ENCODE measurements around the gene CTBP1.
A peak's percentile ranks its signal among the peaks of the same experiment; 100 is the strongest.

DNA sequence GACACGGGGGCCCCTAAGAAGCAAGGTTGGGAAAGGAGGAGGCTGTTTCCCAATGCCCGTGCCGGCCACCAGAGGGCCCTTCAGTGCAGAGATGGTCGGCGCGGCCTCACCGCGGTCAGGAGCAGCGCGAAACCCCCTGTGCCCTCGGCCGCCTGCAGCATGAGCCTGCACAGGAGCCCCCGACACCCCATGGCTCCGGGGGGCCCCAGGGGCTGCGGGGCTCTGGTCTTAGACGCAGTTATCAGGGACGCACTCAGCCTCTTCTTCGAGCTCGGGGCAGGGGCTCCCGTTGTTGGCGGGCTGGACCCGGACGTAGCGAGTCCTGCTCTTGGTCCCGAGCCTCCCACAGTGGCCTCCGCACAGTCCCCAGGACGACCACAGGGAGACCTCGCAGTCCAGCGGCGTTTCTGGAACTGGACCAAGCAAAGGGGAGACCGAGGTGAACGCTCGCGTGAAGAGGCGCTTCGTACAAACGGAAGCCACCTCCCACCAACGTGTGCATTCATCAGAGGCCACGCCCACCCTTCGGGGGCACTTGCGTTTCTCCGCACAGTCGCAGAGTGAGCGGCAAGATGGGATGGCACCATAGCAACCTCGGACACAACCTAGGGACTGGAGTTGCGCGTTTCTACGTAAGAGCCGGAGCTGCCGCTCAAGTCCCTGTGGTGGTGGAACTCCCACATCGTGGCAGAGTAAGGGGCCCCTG, 81.5 kb downstream of the CTBP1 start:
- TF ChIP-seq, protein P1, sequence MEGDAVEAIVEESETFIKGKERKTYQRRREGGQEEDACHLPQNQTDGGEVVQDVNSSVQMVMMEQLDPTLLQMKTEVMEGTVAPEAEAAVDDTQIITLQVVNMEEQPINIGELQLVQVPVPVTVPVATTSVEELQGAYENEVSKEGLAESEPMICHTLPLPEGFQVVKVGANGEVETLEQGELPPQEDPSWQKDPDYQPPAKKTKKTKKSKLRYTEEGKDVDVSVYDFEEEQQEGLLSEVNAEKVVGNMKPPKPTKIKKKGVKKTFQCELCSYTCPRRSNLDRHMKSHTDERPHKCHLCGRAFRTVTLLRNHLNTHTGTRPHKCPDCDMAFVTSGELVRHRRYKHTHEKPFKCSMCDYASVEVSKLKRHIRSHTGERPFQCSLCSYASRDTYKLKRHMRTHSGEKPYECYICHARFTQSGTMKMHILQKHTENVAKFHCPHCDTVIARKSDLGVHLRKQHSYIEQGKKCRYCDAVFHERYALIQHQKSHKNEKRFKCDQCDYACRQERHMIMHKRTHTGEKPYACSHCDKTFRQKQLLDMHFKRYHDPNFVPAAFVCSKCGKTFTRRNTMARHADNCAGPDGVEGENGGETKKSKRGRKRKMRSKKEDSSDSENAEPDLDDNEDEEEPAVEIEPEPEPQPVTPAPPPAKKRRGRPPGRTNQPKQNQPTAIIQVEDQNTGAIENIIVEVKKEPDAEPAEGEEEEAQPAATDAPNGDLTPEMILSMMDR (conservative IDR thresholded peaks at IDR 0.05; ENCODE audit: low read length): peak; percentile 77
- no peak for TF ChIP-seq EZH2phosphoT487 (IDR thresholded peaks at IDR 0.05; ENCODE audit: borderline replicate concordance)
